Effector memory CD4-positive, alpha-beta T cell (primary cell): ENCODE measurements around the gene MMP3.
"Not testable (repeated sequence)": the region's sequence is repeated elsewhere in the genome, so short reads cannot be mapped to it uniquely, and the experiment has no call there.

Experiments
- DNase-seq, 3 donors: peaks; one replicate each; pipeline ENCODE4 v3.0.0-alpha.2; 2020
- H3K27ac ChIP-seq: 2 replicates; pipeline ENCODE4 v1.7.0; 2013; ENCODE audit warnings: mild to moderate bottlenecking, low read length, moderate library complexity; ENCODE audit not compliant: insufficient read depth, poor library complexity, severe bottlenecking
- H3K27me3 ChIP-seq: replicated peaks from 2 replicates; pipeline ENCODE4 v1.7.0; 2013; ENCODE audit warnings: mild to moderate bottlenecking, low read length; ENCODE audit not compliant: insufficient read depth, control insufficient read depth, poor library complexity, severe bottlenecking
- H3K36me3 ChIP-seq: 2 replicates; pipeline ENCODE4 v1.7.0; 2013; ENCODE audit warnings: mild to moderate bottlenecking, low read length, moderate library complexity; ENCODE audit not compliant: control insufficient read depth, insufficient read depth
- H3K4me1 ChIP-seq: 2 replicates; pipeline ENCODE4 v1.7.0; 2013; ENCODE audit warnings: low read length, mild to moderate bottlenecking; ENCODE audit not compliant: control insufficient read depth, insufficient read depth, poor library complexity, severe bottlenecking
- H3K4me3 ChIP-seq: 2 replicates; pipeline ENCODE4 v1.7.0; 2013; ENCODE audit warnings: low read length, low read depth, mild to moderate bottlenecking; ENCODE audit not compliant: insufficient read depth, poor library complexity, severe bottlenecking
- H3K9me3 ChIP-seq: 2 replicates; pipeline ENCODE4 v1.7.0; 2013; ENCODE audit warnings: mild to moderate bottlenecking, low read length, moderate library complexity; ENCODE audit not compliant: control insufficient read depth
- total RNA-seq, 3 donors: gene quantifications; one replicate each; lab custom pipeline; 2026; lab: John Stamatoyannopoulos, UW

MMP3 gene
- 0 reads per million in 3 donors for total RNA-seq

DNA sequence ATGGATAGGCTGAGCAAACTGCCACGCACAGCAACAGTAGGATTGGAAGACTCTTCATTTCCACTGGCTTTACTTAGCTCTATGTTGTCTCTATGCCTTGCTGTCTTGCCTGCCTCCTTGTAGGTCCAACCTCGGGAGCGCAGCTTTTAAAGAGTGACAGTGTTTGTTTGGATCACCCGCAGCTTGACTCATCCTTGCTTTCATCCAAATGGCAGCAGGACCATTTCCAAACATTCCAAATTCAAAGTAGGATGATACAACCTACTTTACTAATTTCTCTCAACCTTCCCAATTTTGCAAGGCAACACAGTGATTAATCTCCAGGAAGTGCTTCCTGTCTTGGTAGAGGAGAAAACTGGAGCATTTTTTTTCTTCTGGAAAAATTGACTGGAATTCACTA, at the start of gene MMP3:
Gene MMP3 (minus strand): TSS at position 121 of the 400 bp plus-strand sequence. CDS start 63 bp downstream, at position 58.
- Histone ChIP-seq H3K4me3 (no peak within 1 kb of the TSS), H3K27ac (no peak within 1 kb of the TSS), H3K9me3 (no peaks in the 10 kb centered on the region), H3K36me3 (no peaks in the 10 kb centered on the region), H3K27me3 (no peaks in the 10 kb centered on the region), H3K4me1 (no peaks in the 10 kb centered on the region)
- DNase-seq = no peak

DNA sequence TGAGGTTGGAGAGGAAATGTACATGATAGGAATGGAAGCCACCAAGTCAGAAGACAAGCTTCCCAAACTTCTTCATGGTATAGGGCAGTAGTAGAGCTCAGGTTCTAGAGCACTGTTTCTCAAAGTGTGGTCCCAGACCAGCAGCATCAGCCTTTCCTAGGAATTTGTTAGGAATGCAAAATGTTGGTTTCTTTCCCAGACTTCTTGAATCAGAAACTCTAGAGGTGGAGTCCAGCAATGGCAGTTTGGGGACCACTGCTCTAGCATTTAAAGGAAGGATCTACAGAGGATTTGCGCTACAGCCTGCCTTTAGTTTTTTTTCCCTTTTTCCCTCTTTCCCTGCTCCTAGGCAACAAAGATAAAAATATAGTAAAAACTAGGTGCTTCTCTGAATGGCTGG, 48.3 kb upstream of the MMP3 start:
- Histone ChIP-seq H3K4me3 (no peak overlapping the region), H3K4me1 (no peaks in the 10 kb centered on the region), H3K27me3 (no peaks in the 10 kb centered on the region), H3K9me3 (no peaks in the 10 kb centered on the region), H3K27ac (no peak overlapping the region), H3K36me3 (no peaks in the 10 kb centered on the region)
- no peak for DNase-seq

DNA sequence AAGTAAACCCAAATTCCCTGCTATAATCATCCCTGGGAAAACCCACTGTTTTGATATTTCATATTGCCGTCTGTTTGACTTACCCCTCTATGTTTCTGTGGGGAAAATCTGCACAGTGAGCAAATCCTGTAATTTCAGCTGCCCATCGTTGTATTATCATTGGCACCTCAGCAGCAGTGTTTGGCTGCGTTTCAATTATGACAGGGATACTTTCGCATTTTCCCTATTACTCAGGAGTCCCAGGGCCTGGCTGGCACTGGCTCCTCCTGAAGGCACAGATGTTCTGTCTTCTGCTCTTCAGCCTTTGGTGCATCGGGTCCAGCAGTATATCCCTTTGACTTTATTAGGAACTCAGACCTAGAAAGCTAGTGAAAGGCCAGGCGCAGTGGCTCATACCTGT, 43.6 kb upstream of the MMP3 start:
- Histone ChIP-seq H3K4me3 (no peak overlapping the region), H3K27ac (no peak overlapping the region), H3K4me1 (no peaks in the 10 kb centered on the region), H3K36me3 (no peaks in the 10 kb centered on the region), H3K9me3 (no peaks in the 10 kb centered on the region), H3K27me3 (no peaks in the 10 kb centered on the region)
- no peak for DNase-seq

GRCh38 chr11:102883141-102883540, 39.7 kb upstream of the MMP3 start:
- H3K27ac ChIP-seq = no peak overlapping the region
- no peaks in the 10 kb centered on the region for H3K9me3 ChIP-seq
- DNase-seq = no peak
- H3K4me1 ChIP-seq = no peaks in the 10 kb centered on the region
- no peaks in the 10 kb centered on the region for H3K27me3 ChIP-seq
- no peak overlapping the region for H3K4me3 ChIP-seq
- no peaks in the 10 kb centered on the region for H3K36me3 ChIP-seq

DNA sequence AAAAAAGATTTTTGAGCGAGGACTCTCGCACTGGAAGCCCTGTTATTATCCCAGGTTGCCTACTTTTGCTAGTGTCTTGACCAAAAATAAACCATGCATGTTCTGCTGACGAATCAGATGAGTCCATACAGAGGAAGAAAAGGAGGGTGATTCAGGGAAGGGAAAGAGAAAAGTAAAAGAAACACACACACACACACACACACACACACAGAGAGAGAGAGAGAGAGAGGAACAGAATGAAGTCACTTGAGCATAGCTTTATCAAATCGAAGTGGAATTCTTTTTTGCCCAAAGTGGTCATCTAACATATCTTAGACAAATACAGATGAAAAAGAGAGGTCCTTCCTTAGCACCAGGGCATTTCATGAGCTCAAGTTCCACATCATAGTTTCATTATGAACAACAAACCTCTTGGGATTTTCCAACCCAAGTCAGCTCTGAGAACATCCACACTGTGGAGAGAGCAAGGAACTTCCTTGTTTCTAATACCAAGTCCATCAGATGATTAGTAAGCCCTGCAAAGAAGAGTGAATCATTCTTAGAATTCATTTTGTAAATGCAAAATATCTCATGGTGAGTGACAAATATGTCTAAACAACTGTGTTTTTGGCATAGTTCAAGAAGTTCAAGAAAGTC, 39.1 kb upstream of the MMP3 start:
- Histone ChIP-seq H3K36me3 (no peaks in the 10 kb centered on the region), H3K9me3 (no peaks in the 10 kb centered on the region), H3K4me1 (no peaks in the 10 kb centered on the region), H3K4me3 (no peak overlapping the region), H3K27me3 (no peaks in the 10 kb centered on the region), H3K27ac (no peak overlapping the region)
- no peak for DNase-seq

DNA sequence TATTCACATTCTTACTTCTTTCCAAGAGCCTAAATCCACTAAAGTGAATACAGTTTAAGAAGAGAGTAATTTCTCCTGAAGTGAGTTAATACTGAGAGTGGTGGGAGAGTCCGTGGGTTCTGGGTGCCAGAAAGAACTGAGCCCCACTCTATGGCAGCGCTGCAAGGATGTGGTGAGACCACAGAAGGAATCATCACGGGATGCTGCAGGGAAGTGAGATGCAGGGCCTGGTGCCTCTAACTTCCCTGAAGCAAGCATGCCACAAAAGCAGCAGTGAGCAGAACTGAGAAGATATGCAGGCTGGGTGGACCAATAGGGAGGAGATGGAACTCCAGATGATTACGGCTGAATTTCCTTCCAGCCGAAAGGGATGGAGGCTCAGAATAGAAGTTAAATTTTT, 36.4 kb upstream of the MMP3 start:
- H3K27ac ChIP-seq = no peak overlapping the region
- H3K4me1 ChIP-seq = no peaks in the 10 kb centered on the region
- H3K27me3 ChIP-seq = no peaks in the 10 kb centered on the region
- H3K36me3 ChIP-seq = no peaks in the 10 kb centered on the region
- no peak overlapping the region for H3K4me3 ChIP-seq
- DNase-seq = no peak
- no peaks in the 10 kb centered on the region for H3K9me3 ChIP-seq

DNA sequence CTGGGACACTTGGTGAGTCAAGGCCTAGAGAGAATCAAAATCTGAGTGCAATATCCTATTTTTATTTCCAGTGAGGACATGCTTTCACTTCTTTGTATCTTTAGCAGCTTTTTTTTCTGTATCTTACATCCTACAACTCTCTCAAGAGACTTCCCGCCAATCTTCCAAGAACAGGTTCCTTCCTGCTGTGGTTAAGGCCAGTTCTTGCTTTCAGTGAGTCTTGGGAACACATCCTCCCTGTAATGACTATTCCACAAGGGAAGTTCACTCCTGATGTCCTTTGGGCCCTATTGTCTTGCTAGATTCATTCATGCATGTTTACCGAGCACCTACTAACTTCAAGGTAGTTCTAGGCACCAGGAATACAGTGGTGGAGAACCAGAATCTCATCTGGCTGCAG, 35.2 kb upstream of the MMP3 start:
- Histone ChIP-seq H3K4me3 (no peak overlapping the region), H3K9me3 (no peaks in the 10 kb centered on the region), H3K4me1 (no peaks in the 10 kb centered on the region), H3K27me3 (no peaks in the 10 kb centered on the region), H3K27ac (no peak overlapping the region), H3K36me3 (no peaks in the 10 kb centered on the region)
- no peak for DNase-seq

- no peaks in the 10 kb centered on the region for H3K9me3 ChIP-seq
- no peak for DNase-seq
- H3K27me3 ChIP-seq = no peaks in the 10 kb centered on the region
- no peak within 1 kb of the TSS for H3K4me3 ChIP-seq
- H3K4me1 ChIP-seq = no peaks in the 10 kb centered on the region
- no peaks in the 10 kb centered on the region for H3K36me3 ChIP-seq
- H3K27ac ChIP-seq = no peak within 1 kb of the TSS
These were observed 31.4 kb upstream of the MMP3 start, which contains the start of gene MMP12 for GRCh38 chr11:102874852-102875251. MMP12 (minus strand) TSS chr11:102874982; CDS start chr11:102874937, 45 bp downstream.

- not testable (repeated sequence) for H3K4me1 ChIP-seq, H3K27me3 ChIP-seq, DNase-seq, H3K4me3 ChIP-seq, H3K27ac ChIP-seq, H3K9me3 ChIP-seq, H3K36me3 ChIP-seq
These were observed 26.1 kb upstream of the MMP3 start for GRCh38 chr11:102869354-102869964.

DNA sequence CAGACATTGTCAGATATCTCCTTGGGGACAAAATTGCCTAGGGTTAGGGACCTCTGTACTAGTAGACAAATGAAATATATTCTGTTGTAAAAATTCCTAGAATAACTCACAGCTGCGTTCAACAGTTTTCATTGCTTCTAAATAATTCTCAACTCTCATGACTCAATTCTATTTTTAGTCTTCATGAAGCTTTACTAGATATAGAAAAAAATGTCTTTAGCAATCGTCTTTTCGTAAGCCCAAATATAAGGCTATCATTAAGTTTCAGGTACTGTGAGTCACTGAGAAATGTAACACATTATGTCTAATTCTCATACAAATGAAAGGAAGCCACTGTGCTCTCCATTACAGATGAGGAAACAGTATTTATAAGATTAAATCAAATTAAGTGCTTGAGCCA, 24.9 kb upstream of the MMP3 start:
- Histone ChIP-seq H3K4me1 (no peaks in the 10 kb centered on the region), H3K27ac (no peak overlapping the region), H3K27me3 (no peaks in the 10 kb centered on the region), H3K36me3 (no peaks in the 10 kb centered on the region), H3K9me3 (no peaks in the 10 kb centered on the region), H3K4me3 (no peak overlapping the region)
- DNase-seq = no peak
